DMS153 treated with DMSO at 0.1 percent for 48 hours (cell line): ENCODE results near the gene BFSP2.

ENCODE experiments used
- DNase-seq: peaks from one replicate; lab custom pipeline; 2025; ENCODE audit not compliant: unreplicated experiment; lab: John Stamatoyannopoulos, UW

BFSP2 gene

GRCh38 chr3:133414021-133414392, 14.2 kb downstream of the BFSP2 start:
- DNase-seq: no peak

GRCh38 chr3:133418361-133418760, 18.5 kb downstream of the BFSP2 start:
- DNase-seq: no peak

GRCh38 chr3:133419151-133419909, 19.5 kb downstream of the BFSP2 start:
- DNase-seq: no peak

GRCh38 chr3:133424937-133425869, 25.3 kb downstream of the BFSP2 start:
- no peak for DNase-seq

DNA sequence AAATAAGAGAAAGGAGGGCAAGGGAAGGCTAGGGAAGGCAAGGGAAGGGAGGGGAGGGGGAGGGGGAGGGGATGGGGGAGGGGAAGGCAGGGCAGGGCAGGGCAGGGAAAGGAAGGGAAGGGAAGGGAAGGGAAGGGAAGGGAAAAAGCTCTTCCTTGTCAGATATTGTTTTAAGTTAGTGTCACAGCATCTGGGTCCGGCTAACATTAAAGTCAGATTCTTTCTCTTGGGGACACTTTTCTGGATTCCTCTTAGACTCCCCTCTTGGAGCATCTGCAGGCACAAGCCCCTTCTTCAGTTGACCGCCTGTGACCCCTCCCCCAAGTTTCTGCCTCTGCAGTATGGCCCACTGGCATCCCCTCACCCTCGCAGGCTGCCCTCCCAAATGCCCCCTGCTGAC, 26.0 kb downstream of the BFSP2 start:
- DNase-seq: no peak

GRCh38 chr3:133426721-133427120, 26.9 kb downstream of the BFSP2 start:
- no peak for DNase-seq

DNA sequence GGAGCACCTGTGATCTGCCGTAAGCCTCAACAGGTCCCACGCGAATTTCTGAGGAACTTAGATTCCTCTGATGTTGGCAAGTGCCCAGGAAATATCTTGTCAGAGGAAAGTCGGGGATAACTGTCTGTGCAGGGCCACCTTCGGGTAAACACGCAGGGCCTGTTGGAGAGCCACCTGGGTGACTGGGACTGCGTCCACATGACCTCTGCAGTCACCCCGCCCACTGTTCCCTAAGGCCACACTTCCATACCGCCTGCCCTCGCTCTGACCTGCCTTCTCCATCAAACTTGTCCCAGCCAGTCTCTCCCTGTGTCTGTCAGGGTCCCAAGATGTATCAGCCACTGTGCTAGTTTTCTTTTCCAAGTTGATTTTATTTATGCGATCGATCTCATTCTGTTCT, 28.7 kb downstream of the BFSP2 start:
- no peak for DNase-seq

DNA sequence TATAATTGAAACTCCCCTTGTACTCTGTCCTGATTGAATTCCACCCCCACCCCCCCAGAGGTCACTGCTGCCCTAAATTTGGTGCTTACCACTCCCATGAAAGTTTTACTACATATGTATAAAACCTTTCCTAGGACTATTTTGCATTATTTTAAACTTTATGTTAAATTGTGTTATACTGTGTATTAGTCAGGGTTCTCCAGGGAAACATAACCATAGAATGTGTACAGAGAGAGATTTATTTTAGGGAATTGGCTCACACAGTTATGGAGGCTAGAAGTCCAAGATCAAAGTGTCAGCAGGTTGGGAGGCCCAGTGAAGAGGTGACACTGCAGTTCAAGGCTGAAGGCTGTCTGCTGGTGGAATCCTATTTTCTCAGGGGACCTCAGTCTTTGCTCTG, 29.2 kb downstream of the BFSP2 start:
- no peak for DNase-seq

GRCh38 chr3:133439563-133439962, 39.7 kb downstream of the BFSP2 start:
- no peak for DNase-seq

DNA sequence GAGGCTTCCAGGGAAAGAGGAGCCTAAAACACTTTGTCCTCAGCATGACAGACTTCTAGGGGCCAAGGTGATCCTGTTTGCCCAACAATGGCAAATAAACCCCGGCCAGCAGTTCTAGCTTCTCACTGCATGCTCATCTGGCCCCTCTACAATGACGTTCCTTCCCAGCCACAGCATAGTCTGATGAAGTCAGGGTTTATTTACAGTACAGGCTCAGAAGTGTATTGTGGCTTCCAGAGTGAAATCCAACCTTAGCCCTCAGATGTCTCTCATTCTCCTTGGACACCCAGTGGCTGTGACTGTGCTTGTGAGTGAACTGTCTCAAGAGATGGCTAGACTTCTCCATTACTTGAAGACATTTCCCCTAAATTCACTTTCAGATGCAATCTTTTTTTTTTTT, 40.8 kb downstream of the BFSP2 start:
- no peak for DNase-seq

- no peak for DNase-seq
These were observed 42.0 kb downstream of the BFSP2 start for GRCh38 chr3:133441867-133442270.

- no peak for DNase-seq
These were observed 42.7 kb downstream of the BFSP2 start for GRCh38 chr3:133442518-133442917.

DNA sequence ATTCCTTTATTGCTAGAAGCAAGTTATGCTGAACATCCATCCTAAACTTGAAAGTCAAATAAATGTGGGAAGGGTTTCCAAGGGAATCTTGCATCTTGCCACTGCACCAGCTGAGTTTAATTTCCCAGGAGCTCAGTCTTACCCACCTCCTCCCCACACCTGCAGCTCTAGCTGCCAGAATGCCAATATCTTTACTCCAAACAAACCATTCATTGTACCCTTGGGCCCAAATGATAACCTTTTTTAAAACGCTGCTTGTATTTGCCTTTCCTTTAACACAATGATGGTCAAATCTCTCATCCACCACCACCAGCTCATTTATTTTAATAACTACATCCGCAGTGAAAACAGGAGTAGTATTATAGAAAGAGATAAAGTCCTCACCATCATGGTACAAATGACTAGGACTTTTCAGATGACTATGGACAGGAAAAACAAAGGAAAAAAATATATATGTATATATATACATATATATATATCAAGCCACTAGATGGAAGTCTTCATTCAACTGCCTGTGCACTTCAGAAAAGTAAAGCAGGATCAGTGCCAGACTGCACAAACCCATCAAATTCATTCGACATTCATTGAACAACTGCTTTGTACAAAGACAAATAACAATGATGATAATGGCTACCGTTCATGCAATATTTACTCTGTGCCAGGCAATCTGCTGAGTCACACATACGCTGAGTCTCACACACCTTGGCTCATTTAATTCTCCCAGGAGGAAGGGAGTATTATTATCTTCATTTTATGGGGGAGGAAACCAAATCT, 44.0 kb downstream of the BFSP2 start:
- DNase-seq: peak; percentile 77

- DNase-seq: no peak
These were observed 44.5 kb downstream of the BFSP2 start for GRCh38 chr3:133444423-133444774.

GRCh38 chr3:133445108-133445507, 45.3 kb downstream of the BFSP2 start:
- no peak for DNase-seq

DNA sequence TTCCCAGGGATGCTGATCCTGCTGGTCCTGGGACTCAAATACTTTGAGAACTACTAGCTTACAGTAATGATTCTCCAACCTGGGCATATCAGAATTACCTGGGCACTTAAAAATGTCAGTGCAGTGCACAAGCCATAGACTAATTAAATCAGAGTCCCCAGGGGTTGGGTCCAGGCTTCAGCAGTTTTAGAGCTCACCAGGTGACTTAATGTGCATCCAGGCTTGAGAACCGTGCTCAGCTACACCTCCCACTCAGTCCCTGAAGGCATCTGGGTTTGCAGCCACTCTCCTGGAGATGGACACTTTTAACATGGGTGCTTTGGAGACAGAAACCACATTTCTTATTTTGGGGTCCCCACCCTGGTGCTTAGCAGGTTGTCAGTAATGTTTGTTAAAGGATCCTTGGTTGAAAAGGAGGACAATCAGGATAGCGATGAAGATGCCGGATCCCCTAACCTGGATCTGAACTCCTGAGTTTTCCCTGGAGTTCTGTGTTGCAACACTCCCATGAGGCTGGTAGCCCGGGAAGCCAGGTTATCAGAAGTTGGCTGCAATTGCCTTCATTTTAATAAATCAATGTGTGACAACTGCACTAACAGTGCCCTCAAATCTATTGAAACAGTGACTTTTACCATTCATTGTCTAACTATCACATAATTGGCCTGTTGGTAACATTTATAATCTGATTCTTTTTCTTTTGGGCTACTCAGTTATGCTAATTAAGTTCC, 48.1 kb downstream of the BFSP2 start:
- DNase-seq: no peak

- no peak for DNase-seq
These were observed 48.7 kb downstream of the BFSP2 start for GRCh38 chr3:133448478-133449122.

DNA sequence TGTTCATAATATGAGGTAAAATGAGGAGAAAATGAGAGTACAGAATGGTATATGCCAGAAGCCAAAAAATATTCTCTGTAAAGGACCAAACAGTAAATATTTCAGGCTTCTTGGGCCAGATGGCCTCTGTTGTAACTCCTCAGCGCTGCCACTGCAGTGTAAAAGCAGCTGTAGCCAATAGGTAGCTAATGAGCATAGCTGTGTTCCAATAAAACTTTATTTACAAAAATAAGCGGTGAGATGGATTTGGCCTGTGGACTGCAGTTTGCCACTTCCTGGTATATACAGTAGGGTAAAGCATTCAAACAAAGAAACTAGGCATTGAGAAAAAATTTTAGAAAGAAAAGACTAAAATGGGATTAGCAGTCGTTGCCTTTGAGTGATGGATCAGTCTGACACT, 51.5 kb downstream of the BFSP2 start:
- DNase-seq: no peak

- DNase-seq: no peak
These were observed 52.9 kb downstream of the BFSP2 start for GRCh38 chr3:133452641-133453319.

DNA sequence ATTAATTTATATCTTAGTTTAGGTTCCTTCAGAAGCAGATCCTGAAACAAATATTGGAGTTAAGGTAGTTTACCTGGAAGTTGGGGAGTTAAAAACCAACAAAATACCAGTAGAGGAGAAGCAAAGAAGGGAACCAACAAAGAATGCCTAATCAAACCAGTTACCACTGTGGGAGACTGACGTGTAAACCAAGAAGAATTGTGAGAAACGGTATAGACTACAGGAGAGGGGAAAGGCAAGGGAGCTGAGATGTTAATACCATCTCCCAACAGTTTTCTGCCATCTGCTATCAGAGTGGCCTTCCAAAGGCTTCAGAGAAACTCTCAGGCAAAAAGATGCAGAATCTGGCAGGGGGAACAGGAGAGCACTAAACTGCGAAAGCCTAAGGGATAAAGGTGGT, 53.5 kb downstream of the BFSP2 start:
- DNase-seq: no peak
